ENCODE results near the gene ATRIP.
A peak's percentile ranks its signal among the peaks of the same experiment; 100 is the strongest.

ATRIP gene

GRCh38 chr3:48505146-48505545, 58.6 kb downstream of the ATRIP start:
- DNase-seq = no peak

GRCh38 chr3:48505968-48506504, 59.5 kb downstream of the ATRIP start:
- no peak for DNase-seq

GRCh38 chr3:48507256-48508061, 60.9 kb downstream of the ATRIP start:
- DNase-seq = peak; percentile 76

GRCh38 chr3:48511551-48511950, 65.0 kb downstream of the ATRIP start:
- DNase-seq = no peak

- DNase-seq = no peak
Observed at GRCh38 chr3:48514431-48515227, 68.1 kb downstream of the ATRIP start.

All from EL (cell line).